Psoas muscle (tissue), 8 donors: ENCODE data around the gene INTS11. TPM values are rescaled to one million over a fixed set of nuclear protein-coding genes. Genes with fewer than 3 reads are reported as not detected.

Source experiments
- ATAC-seq, 4 donors: fragments of 200-7000 bp; cut with Tn5 transposase; one replicate each; pipeline ENCODE4 v1.9.1; 2020; ENCODE audit warnings: moderate library complexity in 3 of 4, mild to moderate bottlenecking in 2 of 4
- DNase-seq, 2 donors: peaks; one replicate each; pipeline ENCODE4 v3.0.0-alpha.2; 2020
- H3K27ac ChIP-seq: fragments of 200-600 bp; one replicate; pipeline ENCODE4 v1.8.0; 2022
- H3K27me3 ChIP-seq, 3 donors: fragments of 200-600 bp in 1 of 3; one replicate each; pipeline versions ENCODE4 v1.6.1 to v1.8.0; 2013 to 2022; ENCODE audit warnings: low read length in 2 of 3, mild to moderate bottlenecking in 2 of 3, moderate library complexity in 1 of 3; ENCODE audit not compliant: insufficient read depth in 3 of 3
- H3K36me3 ChIP-seq, 2 donors: fragments of 200-600 bp in 1 of 2; one replicate each; pipeline versions ENCODE4 v1.6.1 to v1.8.0; 2013 to 2022; ENCODE audit warnings: low read depth in 1 of 2, mild to moderate bottlenecking in 1 of 2, moderate library complexity in 1 of 2; ENCODE audit not compliant: insufficient read depth in 1 of 2
- H3K4me1 ChIP-seq: fragments of 200-600 bp; one replicate; pipeline ENCODE4 v1.8.0; 2022
- H3K4me3 ChIP-seq: fragments of 200-600 bp; one replicate; pipeline ENCODE4 v1.8.0; 2022; ENCODE audit warnings: mild to moderate bottlenecking
- H3K9me3 ChIP-seq: fragments of 200-600 bp; one replicate; pipeline ENCODE4 v1.8.0; 2022
- WGBS, 3 donors: extraction: QIAGEN DNeasy Blood & Tissue Kit; methylation state at CpG; one replicate each; pipeline versions ENCODE4 v1.1.6 to v1.1.7; 2013; 5-methylcytosine and 5-hydroxymethylcytosine counted together
- intact Hi-C, 2 donors: fragments of 100-400 bp; cut with DNase I; formaldehyde crosslinking; loops; one replicate each; pipeline versions ENCODE4 v1.11.0 to v1.14.2; 2022
- polyA plus RNA-seq, 3 donors: library from polyadenylated mRNA; stranded (reverse); fragments of 200-250 nt; gene quantifications; one replicate each; pipeline ENCODE4 v1.2.3, GENCODE V29; 2013
- total RNA-seq, 4 donors: library from RNA; stranded (reverse); fragmentation: NEBNext Ultra II Directional in 2 of 4; extraction: Animal tissue kit (Norgen Biotek cat#: 25700) in 2 of 4; gene quantifications; one replicate each; pipeline versions ENCODE4 v1.2.1 to v1.2.4, GENCODE V29; 2021 to 2023
- TF ChIP-seq, protein P1 (sequence below): fragments of 200-600 bp; IDR thresholded peaks from one replicate; pipeline ENCODE4 v1.8.0; 2022; ENCODE audit warnings: antibody characterized with exemption
- donor health status: healthy with polysubstance abuse.
- donor health status: DM: no; HTN: no; CAD: no; lungs with moderate emphysema.
- donor health status: Bipolar disorder and iron deficiency.
- donor health status: healthy.
- donor health status: DM: yes; HTN: yes; CAD: no.
- donor health status: DM: no; HTN: no; CAD: no.
- donor health status: DM: no; HTN: no; CAD: no.
- donor health status: DM: yes; HTN: yes; CAD: no.

Gene INTS11
- total and polyA plus RNA-seq, 7 donors = 55.6 to 80.8 (median 71.2) TPM

DNA sequence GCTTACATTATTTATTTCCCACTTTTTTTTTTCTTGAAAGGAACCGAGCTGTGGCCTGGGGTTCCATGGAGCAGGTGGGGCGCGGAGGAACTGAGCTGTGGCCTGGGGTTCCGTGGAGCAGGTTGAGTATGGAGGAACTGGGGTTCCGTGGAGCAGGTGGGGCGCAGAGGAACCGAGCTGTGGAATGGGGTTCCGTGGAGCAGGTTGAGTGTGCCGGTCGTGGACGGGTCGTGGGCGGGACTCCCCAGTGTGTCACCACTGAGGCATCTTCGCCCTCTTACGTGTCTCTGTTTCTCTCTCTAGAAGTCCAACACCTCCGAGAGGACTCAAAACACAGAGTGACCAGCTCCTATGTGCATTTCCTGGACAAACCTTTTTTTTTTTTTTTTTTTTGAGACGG lies 45.4 kb downstream of the INTS11 start:
- TF ChIP-seq, protein P1, sequence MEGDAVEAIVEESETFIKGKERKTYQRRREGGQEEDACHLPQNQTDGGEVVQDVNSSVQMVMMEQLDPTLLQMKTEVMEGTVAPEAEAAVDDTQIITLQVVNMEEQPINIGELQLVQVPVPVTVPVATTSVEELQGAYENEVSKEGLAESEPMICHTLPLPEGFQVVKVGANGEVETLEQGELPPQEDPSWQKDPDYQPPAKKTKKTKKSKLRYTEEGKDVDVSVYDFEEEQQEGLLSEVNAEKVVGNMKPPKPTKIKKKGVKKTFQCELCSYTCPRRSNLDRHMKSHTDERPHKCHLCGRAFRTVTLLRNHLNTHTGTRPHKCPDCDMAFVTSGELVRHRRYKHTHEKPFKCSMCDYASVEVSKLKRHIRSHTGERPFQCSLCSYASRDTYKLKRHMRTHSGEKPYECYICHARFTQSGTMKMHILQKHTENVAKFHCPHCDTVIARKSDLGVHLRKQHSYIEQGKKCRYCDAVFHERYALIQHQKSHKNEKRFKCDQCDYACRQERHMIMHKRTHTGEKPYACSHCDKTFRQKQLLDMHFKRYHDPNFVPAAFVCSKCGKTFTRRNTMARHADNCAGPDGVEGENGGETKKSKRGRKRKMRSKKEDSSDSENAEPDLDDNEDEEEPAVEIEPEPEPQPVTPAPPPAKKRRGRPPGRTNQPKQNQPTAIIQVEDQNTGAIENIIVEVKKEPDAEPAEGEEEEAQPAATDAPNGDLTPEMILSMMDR = no peak
- no peak overlapping the region for H3K4me3 ChIP-seq
- H3K4me1 ChIP-seq = peaks cover 9% of the 10 kb centered on the region
- H3K9me3 ChIP-seq = no peaks in the 10 kb centered on the region
- no peak for ATAC-seq
- H3K36me3 ChIP-seq = no peaks in the 10 kb centered on the region
- no peaks in the 10 kb centered on the region for H3K27me3 ChIP-seq
- 90 to 91% (median 91%) methylated on average over 16 to 17 of the region's 17 CpGs for WGBS, 3 donors
- intact Hi-C loops = loop anchor here in 1 of 2 donors (10.0 kb wide), 1 partner anchor 244 kb away; no protein-coding TSS in a partner anchor
- no peak overlapping the region for H3K27ac ChIP-seq
- no peak for DNase-seq

DNA sequence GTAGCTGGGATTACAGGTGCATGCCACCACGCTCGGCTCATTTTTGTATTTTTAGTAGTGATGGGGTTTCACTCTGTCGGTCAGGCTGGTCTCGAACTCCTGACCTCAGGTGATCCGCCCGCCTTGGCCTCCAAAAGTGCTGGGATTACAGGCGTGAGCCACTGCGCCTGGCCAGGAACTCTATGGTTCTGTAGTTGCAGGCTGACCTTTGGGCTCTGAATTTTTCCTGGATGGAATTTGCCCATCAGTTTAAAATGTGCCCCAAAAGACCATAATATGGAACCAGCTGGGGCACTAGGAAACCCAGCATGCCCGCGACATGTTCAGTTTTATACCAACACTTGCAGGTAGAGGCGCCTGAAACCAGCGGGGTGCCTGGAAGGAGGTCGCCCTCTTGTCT lies 45.8 kb downstream of the INTS11 start:
- ATAC-seq (no peak), DNase-seq (no peak)
- H3K27me3 ChIP-seq = no peaks in the 10 kb centered on the region
- intact Hi-C loops = loop anchor here in 1 of 2 donors (10.0 kb wide), 1 partner anchor 244 kb away; no protein-coding TSS in a partner anchor
- TF ChIP-seq, protein P1 = no peak
- no peak overlapping the region for H3K4me3 ChIP-seq
- H3K36me3 ChIP-seq = no peaks in the 10 kb centered on the region
- H3K4me1 ChIP-seq = peaks cover 9% of the 10 kb centered on the region
- no peaks in the 10 kb centered on the region for H3K9me3 ChIP-seq
- 88 to 92% (median 90%) methylated on average over 13 of the region's 13 CpGs for WGBS, 3 donors
- no peak overlapping the region for H3K27ac ChIP-seq

DNA sequence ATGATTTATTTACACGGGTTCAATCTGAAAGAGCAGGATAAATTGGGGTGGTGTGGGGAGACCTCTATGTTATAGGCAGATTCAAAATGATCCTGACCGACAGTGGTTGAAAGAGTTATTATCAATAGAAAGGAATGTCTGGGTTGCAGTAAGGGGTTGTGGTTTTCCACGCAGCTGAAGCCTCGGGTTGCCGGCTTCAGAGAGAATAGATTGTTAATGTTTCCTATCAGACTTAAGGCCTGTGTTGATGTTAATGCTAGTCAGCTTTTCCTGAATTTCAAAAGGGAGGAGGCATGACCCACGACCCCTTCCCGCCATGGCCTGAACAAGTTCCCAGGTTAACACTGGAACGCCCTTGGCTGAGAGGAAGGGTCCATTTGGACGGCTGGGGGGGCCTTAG lies 48.6 kb downstream of the INTS11 start:
- Histone ChIP-seq H3K36me3 (peaks cover 0 to 8% of the 10 kb centered on the region in 2 donors), H3K27me3 (no peaks in the 10 kb centered on the region), H3K4me3 (no peak overlapping the region), H3K4me1 (peaks cover 29% of the 10 kb centered on the region), H3K9me3 (no peaks in the 10 kb centered on the region), H3K27ac (no peak overlapping the region)
- TF ChIP-seq, protein P1 = no peak
- WGBS, 3 donors = 83 to 84% (median 84%) methylated on average over 9 of the region's 9 CpGs
- intact Hi-C loops = loop anchor here in 1 of 2 donors (10.0 kb wide), 1 partner anchor 241 kb away; no protein-coding TSS in a partner anchor
- DNase-seq = no peak
- ATAC-seq = no peak

DNA sequence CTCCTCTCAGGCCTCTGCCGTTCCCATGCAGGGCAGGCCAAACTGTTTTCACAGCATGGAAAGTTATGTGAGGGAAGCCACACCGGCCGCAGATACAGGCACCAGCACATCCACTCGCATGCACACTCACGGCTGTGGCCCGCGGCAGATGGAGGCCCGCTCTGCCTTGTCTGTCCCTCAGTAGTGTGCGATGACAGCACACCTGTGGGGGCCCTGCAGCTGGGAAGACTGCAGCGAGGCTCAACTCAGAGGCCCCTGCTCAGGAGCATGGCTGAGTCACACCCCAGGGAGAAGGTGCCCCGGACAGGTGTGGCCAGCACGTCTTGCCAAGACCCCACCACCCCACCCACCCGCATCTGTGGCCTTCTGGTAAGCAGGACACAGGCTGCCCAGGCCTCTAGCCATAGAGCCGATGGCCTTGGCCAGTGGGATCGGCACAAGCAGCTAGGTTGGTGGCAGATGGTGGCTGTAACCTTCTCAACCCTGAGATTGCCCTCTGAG lies 49.5 kb downstream of the INTS11 start:
- no peaks in the 10 kb centered on the region for H3K27me3 ChIP-seq
- intact Hi-C loops = loop anchor here (5.0 to 10.0 kb wide), 3 partner anchors 43 to 240 kb away; partner anchors contain the start of genes B3GALT6 (in 2 of the 2), SDF4 (in 2 of the 2) and C1orf159 (in 1 of the 2)
- ATAC-seq = no peak
- TF ChIP-seq, protein P1 = no peak
- H3K4me3 ChIP-seq = peak overlapping the region; percentile 71
- H3K9me3 ChIP-seq = no peaks in the 10 kb centered on the region
- 81 to 86% (median 82%) methylated on average over 15 of the region's 15 CpGs for WGBS, 3 donors
- peaks cover 37% of the 10 kb centered on the region for H3K4me1 ChIP-seq
- H3K27ac ChIP-seq = no peak overlapping the region
- DNase-seq = no peak
- H3K36me3 ChIP-seq = peaks cover 0 to 8% of the 10 kb centered on the region in 2 donors
